NCI-H2081 treated with DMSO at 0.1 percent for 48 hours (cell line): ENCODE data around the gene CTBP2.
"Not testable (repeated sequence)": the region's sequence is repeated elsewhere in the genome, so short reads cannot be mapped to it uniquely, and the experiment has no call there.

Experiments used
- DNase-seq: peaks from one replicate; lab custom pipeline; 2025; lab: John Stamatoyannopoulos, UW

The CTBP2 gene

DNA sequence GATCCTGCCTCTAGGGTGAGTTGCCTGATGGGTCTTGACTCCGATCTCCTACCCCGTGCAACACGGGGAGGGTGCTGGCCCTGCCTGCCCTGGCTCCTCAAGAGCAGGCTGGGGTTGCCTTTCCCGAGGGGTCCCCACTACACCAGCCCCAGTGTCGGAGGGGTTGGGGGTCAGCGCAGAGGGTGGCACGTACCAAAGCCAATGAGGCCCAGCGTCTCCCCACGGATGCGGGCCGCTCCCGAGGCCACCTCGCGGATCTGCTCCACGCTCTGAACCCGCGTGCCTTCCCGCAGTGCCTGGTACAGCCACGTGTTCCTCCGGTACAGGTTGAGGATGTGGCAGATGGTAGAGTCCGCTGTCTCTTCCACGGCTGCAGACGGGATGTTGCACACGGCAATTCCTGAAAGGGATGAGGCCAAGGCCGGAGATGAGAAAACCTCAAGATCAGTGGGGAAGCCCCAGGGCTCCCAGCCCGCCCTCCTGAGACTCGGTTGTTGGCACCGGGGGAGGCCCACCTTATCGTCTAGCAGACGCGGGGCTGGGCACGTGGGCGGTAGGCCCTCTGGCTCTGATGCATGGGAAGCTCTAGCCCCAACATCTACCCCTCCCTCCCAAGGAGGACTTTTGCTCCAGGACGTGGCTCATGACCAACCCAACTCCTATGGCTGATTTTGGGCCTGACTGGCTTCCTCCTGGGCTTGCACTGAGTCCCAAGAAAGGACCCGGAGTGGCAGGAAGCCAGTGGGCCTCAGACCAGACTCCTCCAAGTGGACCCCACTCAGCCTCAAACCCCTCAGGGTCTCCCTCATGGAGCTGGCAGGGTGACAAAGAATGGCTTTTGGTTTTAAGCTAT is 162.4 kb downstream of the CTBP2 start:
- no peak for DNase-seq

DNA sequence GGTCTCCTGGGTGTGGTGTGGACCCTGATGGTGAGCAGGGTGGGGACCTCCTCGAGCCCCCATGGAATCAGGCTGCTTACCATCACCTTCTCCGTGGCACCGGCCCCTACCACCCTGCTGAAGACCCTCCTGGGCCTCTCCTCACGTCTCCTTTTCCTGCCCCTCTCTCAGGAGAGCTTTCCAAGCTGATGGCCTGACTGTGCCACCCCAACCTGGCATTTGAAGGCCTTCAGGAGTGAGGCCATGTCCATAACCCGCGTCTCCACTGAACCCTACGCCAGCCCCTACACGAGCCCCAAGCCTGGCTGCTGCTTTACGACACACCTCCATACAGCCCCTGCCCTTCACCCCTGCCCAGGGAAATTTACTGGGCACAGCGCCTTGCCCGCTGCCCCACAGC is 163.1 kb downstream of the CTBP2 start:
- DNase-seq = no peak

DNA sequence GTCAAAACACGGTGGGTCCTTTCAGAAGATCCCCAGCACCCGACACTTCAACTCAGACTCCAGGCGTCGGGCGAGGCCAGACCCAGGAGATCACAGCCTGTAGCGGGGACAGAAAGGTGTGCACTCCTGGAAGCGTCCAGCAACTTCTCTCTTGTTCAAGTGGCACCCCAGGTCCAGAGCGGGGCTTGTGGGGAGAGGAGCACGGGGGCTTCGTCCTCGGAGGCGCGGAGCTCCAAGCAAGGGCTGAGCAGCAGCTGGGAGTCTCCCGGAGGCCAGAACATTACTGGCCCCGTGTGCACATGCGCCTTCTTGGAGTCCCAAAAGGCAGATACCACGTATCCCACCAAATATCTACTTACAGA is 163.5 kb downstream of the CTBP2 start:
- DNase-seq = no peak

DNA sequence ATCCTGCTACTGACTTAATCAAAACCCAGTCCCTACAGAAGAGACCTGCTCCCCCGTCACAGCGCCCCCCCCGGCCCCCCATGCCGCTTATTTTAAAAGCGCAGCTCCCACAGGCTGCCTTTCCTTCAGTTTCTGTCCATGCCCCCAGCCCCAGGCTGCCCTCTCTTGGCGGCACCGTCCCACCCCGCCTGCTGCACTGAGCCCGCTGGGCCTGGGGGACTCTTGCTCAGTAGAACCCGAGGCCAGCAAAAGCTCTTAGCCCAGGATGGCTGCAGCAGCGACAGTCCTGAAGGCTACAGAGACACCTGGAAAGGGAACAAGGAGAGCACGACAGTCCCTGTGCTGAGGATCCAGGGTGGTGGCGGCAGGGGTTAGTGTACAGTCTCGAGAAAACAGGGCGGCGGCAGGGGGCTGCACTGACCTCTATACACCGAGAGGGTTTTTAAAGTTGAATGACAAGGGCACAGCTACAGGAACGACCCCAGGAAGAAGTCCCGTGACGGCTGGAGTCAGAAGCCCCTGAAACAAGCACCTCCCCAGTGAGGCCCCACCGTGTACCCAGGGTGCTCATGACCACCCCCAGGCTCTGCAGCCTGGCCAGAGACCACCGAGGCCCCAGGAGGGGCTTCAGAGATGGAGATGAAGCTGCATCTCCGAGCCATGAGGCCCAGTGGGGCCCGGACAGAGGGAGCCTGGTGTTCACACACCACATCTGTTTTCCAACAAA is 164.1 kb downstream of the CTBP2 start:
- no peak for DNase-seq

DNA sequence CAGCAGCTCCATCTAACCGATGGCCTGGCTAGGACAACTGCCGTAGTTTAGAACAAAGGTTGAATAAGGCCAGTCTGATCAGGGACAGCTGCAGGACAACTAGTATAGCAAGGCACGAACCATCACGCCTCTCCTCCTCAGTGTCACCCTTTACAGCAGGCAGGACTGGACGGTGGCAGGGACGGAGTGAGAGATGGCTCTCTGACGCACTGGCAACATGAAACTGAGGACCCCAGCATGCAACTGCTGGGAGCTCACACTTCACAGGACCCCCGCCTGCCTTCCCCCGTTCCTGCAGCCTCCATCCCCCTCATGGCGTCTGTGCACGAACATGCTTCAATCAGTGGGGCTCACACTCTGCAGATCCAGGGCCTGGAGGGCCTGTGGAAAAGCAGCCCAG is 164.8 kb downstream of the CTBP2 start:
- no peak for DNase-seq

DNA sequence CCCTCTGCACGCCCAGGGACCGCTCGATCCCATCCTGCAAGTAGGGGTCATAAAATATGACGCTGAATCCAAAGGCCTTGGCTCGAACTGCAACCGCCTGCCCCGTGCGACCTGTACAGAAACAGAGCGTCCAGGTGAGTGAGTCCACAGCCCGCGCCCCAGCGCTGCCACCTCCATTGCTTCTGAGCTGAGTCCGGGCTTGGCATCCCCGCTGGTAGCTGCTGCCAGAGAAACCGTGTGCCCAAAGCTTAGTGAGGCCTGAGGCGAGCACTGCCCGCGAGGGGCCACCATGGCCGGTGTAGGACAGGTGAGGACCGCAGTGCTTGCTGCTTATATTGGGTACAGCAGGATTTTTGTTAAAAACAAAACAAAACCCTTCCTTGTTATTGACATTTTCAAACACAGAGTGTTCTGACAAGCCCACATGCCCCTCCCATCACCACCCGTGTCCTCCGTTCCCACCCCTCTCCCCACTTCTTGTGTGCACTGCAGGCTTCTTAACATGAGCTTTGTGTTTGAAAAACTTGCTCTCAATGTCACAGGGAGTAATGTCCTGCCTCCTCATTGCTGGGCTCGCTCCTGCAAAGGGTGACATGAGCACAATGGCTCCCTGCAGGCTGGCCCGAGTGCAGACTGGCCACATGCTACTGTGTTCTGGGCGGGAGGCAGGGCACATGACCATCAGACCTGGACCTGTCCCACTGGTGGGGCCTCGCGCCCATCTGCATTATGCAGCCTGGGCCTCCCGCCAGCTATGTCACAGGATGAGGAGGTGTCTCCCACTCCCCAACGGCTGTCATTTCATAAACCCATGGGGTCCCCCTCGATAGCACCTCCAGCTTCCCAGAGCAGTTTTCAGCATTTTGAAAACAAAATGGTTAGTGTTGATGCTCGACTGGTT is 165.5 kb downstream of the CTBP2 start:
- no peak for DNase-seq

DNA sequence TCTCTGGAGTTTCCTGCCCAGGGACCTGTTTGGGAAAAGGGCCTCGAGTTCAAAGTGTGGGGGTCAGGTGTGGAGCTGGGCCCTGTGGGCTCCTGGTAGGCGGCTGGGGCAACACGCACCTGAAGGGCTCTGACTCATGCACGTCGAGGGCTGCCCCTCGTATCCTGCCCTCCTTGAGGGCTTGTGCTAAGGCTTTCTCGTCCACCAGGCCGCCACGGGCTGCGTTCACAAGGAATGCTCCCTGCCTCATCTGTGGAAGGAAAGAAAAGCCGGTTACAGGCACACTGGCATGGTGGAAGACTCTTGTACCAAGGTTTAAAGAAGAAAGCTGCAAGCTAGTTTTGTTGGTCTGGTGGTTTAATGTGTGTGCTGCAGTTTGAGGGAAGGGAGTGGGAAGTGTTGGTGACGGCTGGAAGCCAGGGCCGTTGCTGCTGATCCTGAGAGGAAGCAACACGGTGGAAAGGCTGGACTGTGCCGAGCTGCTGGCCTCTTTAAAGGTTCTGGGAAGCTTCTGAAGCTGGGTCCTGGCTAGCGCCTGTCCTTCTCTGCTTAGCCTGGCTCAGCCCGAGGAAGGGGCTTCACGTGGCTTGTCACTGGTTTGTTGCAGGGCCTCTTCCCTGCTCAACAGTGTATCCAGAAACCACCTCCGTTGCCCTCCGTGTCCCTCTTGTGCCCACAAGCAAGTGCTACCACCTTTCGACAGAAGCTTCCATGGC is 166.5 kb downstream of the CTBP2 start:
- DNase-seq = no peak

DNA sequence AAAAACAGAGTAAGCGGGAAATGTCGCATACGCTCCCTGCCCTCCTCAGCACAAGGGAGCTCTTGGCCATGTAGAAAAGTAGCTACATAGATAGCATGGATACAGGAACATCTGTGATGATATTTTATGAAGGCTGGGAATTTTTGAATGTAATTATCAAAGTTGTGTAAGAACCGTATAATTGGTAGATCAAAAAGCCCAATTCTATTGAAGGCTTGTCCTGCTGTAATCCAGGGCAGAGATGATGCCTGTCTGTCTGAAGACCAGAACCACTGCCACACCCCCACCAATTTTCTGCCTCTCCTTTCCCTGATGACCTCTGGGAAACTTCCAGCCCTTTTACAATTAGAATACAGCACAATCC is 167.0 kb downstream of the CTBP2 start:
- no peak for DNase-seq

DNA sequence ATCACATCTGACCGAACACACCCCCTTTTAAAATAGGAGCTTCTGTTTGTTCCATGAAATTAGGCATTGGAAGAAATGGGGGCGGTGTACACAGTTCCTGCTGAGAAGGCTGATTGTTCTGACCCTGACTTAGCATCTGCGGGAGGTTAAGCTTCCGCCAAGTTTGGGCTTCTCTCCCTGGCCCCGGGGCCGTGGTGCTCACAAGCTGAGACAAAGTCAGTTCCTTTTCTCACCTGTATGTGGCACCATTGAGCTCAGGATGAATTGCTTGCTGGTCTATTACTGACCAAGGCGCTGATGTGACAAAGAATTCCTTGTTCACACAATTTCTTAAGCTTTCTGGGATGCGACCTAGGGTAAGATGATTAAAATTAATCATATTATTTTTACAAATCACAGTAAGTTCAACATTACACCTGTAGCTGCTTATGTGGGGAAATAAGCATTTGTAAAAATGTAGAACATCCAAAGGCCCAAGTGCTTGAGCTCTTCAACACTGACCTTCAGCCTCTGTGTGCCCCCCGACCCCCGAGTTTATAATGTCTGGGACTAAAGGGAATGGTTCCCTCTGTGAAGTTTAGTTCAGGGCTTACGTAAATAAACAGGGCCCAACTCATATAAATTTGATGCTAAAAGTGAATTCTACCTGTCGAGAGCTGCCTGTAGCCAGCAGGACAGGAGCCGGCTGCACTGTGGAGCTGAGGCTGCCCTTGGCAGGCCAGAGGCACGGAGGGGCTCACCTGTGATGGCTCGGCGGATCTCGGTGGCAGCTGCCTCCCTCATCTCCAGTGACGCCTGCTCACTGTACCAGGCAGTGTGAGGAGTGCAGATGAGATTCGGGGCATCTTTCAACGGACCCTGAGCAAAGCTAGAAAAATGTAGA is 167.7 kb downstream of the CTBP2 start:
- peak; percentile 6 for DNase-seq

DNA sequence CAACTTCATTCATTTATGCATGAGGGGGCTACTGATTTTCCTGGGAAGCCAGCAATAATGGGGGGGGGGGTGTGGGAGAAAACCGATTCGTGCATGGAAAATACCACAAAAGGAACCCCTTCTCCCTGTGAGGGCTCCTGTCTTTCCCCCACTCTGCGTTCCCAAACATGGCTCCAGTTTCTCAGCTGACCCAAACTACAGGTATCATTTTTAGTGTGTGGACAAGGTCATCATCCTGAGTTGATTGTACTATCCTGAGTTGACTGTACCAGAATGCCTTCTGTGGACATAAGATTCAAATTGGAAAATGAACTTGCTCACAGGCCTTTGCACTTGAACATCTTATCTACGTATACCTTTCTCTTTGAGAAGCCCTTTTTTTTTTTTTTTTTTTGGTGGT is 168.5 kb downstream of the CTBP2 start:
- no peak for DNase-seq

DNA sequence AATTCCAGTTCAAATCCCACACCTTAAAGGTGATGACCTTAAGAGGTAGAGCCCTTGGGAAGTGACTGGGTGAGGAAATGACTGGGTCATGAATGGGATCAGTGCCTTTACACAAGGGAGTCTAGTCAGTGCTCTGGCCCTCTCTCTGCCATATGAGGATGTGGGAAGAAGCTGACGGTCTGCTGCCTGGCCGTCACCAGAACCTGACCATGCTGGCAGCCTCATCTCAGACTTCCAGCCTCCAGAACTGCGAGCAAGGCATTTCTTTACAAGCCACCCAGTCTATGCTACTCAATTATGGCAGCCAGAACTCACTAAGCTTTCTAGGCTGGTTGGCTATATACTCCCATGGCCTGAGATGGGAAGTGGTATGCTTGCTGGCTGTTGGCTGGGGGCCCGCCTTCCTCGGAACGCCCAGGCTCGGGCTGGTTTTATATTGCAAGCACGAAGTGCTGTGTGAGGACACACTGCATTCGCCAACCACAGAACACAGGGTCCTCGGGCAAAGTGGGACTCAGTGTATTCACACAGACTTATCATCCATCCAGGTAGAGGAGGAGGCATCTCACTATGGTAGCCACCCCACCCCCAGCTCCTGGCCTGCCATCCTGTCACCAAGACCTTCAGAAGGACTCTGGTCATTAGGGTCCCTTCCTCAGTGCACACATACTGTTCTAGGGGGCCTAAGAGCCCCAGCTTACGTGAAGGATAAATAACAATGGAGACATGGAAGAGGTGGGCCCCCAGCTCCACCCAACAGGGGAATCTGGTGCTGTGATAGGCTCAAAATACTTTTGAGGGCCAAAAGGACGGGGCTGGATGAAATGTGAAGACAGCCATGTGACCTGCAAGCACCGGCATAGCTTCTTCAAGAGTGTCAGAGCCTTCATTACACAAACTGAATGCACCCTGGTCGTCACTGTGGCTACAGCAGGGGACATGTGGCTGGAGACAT is 169.4 kb downstream of the CTBP2 start:
- DNase-seq = no peak

DNA sequence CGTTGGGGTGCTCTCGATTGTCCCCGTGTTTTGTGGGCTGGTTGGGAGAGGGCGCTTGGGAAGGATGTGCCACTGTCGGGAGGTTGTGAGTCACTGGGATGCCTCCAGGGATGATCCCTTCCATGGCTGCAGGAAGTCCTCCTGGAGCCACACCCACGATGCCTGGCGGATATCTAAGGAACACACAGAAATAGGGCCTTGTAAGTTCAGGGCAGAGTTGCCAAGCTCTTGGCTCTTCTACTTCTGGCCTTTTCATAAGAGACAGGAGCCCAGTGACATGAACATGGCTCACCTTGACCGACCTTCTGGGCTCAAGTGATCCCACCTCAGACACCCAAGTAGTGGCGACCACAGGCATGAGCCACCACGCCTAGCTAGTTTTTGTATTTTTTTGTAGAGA is 170.8 kb downstream of the CTBP2 start:
- DNase-seq = no peak

DNA sequence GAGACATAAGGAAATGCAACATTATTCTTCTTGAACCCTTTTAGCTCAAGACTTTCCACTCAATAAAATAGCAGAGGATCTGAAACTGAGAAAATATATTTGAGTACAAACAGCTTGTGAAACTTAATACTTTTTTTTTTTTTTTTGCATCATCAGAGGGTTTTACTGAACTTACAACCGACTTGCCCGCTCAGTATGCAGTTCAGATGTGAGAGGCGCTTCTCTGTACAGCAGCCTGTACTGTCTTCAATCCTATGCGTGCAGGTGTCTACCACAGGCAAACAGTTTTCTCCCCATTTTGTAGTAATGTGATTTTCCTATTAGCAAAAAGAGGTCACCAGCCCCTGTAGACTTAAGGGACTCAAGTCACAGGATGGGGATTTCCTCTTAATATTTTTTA is 171.6 kb downstream of the CTBP2 start:
- DNase-seq = not testable (repeated sequence)

DNA sequence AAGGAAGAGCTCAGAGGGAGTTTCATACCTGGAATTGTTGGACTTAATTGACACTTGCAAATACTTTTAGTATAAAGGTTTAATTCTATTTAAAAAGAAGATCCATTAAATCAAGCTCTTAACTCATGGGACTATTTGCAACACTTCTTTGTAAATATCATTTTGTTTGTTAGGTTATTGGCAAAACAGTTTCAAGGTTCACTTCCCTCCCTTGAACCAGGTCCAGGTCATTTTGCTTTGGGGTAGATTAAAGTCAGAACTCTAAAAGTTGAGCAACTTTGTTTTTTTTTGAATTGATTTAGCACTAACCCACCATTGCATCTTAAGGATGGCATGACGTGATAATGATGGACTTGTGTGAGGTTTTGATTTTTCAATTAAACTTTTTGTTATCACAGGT is 172.6 kb downstream of the CTBP2 start:
- no peak for DNase-seq

DNA sequence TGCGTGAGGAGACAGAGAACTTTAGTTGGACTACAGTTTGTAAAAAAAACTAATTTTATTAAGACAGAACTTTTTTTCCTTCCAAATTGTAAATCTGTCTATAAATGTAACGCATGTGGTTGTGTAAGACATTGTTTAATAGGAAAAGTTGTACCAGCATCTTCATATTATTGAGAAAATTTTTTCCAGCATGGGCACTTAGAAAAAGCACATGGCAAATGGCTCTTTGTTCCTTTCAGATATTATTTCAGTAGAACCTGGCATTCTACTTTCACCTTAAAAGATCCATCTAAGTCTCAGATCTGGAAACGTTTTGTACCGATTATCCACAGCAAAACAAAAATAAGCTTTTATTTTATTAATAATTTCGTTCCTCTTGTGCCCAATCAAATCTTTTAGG is 175.2 kb downstream of the CTBP2 start:
- DNase-seq = no peak

DNA sequence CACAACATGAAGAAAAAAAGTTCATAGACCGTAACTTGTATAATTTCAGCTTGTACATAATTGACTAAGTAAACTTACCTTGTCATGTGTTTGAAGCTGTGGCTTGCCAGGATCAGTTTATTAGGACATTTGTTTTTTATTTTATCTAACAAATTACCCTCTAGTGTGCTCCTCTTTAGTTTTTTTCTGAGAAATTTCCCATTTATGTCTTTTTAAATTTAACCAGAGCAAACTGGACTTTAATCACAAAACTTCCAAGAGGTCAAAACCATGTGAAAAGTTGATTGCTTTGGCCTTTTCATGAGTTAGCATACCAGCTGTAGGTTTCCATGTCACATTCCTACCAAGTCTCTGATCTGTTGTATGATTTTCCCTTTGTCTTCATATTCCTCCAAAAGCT is 176.0 kb downstream of the CTBP2 start:
- DNase-seq = no peak

DNA sequence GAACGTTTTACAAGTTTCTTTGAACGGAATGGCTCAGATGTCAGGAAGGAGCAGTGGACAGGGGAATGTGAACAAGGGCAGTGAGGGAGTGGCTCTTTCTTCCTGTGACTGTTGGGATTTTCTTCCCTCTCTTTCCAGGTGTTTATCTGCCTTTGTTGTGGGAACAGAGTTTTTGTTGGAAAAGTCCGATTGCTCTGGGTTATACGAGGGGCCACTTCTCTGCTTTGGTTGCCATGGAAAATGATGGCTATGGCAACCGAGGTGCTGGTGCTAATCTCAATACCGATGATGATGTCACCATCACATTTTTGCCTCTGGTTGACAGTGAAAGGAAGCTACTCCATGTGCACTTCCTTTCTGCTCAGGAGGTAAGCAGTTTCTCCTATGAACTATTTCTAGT is 177.0 kb downstream of the CTBP2 start:
- no peak for DNase-seq

DNA sequence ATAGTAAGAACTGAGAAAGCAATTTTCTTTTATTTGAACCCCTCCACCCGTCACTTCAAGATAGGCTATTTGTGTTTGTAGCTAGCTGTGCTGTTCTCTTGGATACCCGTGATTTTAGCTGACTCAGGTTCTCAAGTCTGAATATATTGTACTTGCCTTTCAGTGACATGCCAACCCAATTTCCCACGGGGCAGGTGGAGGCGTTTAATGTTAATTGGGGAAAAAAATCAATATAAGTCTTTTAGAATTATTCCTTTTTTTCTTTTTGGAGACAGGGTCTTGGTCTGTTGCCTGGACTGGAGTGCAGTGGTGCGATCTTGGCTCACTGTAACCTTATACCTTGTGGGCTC is 182.0 kb downstream of the CTBP2 start:
- no peak for DNase-seq

DNA sequence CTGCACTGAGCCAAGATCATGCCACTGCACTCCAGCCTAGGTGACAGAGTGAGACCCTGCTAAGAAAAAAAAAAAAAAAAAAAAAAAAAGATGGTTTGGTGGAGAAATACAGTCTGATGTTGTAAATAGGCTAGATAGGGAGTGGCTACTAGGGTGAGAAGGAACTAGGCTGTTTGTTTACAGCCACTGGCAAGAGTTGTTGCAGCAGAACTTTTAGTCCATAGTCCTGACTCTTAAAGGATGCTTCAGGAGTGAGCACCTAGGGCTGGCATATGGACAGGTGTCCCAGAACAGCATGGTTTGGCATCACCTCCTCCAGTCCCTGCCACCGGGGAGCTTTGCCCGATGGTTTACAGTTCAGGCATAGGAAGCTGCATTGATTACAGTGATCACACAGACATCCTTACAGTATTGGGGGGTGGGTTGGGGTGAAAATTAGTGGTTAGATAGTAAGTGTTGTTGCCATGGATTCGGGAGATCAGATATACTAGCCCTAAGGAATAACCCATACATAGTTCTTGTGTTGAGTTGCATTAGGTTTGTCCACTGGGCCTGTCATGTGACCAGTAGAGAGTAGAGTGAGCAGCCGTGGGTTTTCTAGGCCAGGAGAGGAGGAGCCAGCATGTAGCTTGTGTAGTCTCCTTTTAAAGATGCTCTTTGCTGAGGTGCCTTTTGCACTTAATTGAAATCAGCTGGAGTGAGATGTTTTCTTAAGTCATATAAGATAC is 182.6 kb downstream of the CTBP2 start:
- no peak for DNase-seq
